Measurements from ENCODE around the gene WIPF3.

DNA sequence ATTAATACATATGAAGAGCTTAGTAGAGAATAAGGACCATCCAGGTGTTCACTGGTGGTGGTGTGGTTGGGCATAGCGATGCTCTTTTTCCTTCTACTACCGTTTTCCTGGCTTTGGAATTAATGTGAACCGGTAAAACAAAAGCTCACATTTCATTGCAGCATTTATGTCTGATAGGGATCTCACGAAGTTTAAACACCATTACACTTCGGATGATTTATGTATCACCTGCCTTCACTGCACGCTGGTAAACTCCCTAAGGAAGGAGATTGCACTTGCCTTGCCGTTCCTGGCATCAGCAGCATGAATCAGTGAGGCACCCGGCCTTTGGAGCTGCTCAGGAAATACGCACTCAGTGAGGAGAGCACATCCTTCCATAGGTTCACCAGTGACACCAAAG, 47.5 kb downstream of the WIPF3 start:
- TF ChIP-seq CTCF (IDR thresholded peaks at IDR 0.05 in 8 of 11, conservative IDR thresholded peaks at IDR 0.05 in 3 of 11) = no peak
- TF ChIP-seq POLR2A (IDR thresholded peaks at IDR 0.05) = no peak
- TF ChIP-seq POLR2AphosphoS5 (IDR thresholded peaks at IDR 0.05) = no peak

All from spleen (tissue), 7 donors.